K562 (cell line): Measurements from ENCODE around the gene SLC24A3. TPM values are rescaled to one million over a fixed set of nuclear protein-coding genes. Genes with fewer than 3 reads are reported as not detected.

Experiments
- ATAC-seq: fragments of 200-7000 bp; cut with Tn5 transposase; 3 replicates; pipeline ENCODE4 v1.9.1; 2020; ENCODE audit warnings: moderate library complexity
- BruUV-seq: library from RNA; stranded (reverse); fragments of 400-500 nt; replicated peaks from 2 replicates; lab custom pipeline; 2021; lab: Mats Ljungman, UMichigan
- CTCF ChIA-PET: fragments of 300-600 bp; formaldehyde crosslinking; extraction: SDS; loops from one replicate; lab custom pipeline; 2021; ENCODE audit warnings: low intra/inter-chr PET ratio; lab: Yijun Ruan, JAX
- POLR2A ChIA-PET: fragments of 300-600, 350-650 bp; sonication (Branson Sonifier 250); formaldehyde crosslinking; extraction: SDS; loops from one replicate; lab custom pipeline; 2021; ENCODE audit warnings: antibody characterized with exemption, inconsistent platforms; lab: Yijun Ruan, JAX
- DNase-seq, 4 experiments: peaks; one replicate each; pipeline versions ENCODE4 v3.0.0 to v3.0.0-alpha.2; 2011 to 2018; ENCODE audit warnings: low spot score in 3 of 4, mixed read lengths in 3 of 4; ENCODE audit errors: extremely low read depth in 1 of 4
- FAIRE-seq: peaks from 2 replicates; lab custom pipeline; 2011; peaks lifted over from hg19 to GRCh38; lab: Jason Lieb, UNC
- H2AFZ ChIP-seq: 2 replicates; pipeline ENCODE4 v1.6.0; 2011; ENCODE audit warnings: low read depth, low read length, control low read depth, inconsistent platforms
- H3K27ac ChIP-seq: fragments of 200-600 bp; 3 replicates; pipeline ENCODE4 v1.8.0; 2011; ENCODE audit warnings: low read depth, mild to moderate bottlenecking, control low read depth, inconsistent platforms, low read length, moderate library complexity, mixed read lengths; ENCODE audit errors: extremely low read depth
- H3K27me3 ChIP-seq, 2 experiments: fragments of 300-600 bp in 1 of 2; 2 replicates in 1 of 2; 3 replicates in 1 of 2; pipeline versions ENCODE4 v1.6.0 to v1.8.0; 2011; ENCODE audit warnings: inconsistent platforms in 2 of 2, low read length in 2 of 2, mild to moderate bottlenecking in 1 of 2, mixed read lengths in 1 of 2, moderate library complexity in 1 of 2; ENCODE audit not compliant: control insufficient read depth in 2 of 2, insufficient read depth in 2 of 2
- H3K36me3 ChIP-seq: fragments of 300-600 bp; 3 replicates; pipeline ENCODE4 v1.8.0; 2011; ENCODE audit warnings: mild to moderate bottlenecking, low read length, inconsistent platforms; ENCODE audit not compliant: control insufficient read depth, insufficient read depth
- H3K4me1 ChIP-seq, 2 experiments: fragments of 200-600 bp in 1 of 2; replicated peaks in 1 of 2; 2 replicates in 1 of 2; 3 replicates in 1 of 2; pipeline versions ENCODE4 v1.5.1 to v1.8.0; 2011; ENCODE audit warnings: inconsistent platforms in 2 of 2, low read length in 2 of 2, mild to moderate bottlenecking in 1 of 2, mixed read lengths in 1 of 2, moderate library complexity in 1 of 2; ENCODE audit not compliant: control insufficient read depth in 2 of 2, insufficient read depth in 2 of 2
- H3K4me2 ChIP-seq: 2 replicates; pipeline ENCODE4 v1.6.1; 2011; ENCODE audit warnings: low read length, control low read depth, inconsistent platforms, mixed read lengths; ENCODE audit not compliant: insufficient read depth
- H3K4me3 ChIP-seq: fragments of 200-600 bp; sonication (generic), shearing (Covaris generic); 2 replicates; pipeline ENCODE4 v1.5.1; 2016; ENCODE audit warnings: control low read depth, inconsistent platforms
- H3K79me2 ChIP-seq: fragments of 200-600 bp; 3 replicates; pipeline ENCODE4 v1.8.0; 2011; ENCODE audit warnings: low read length, inconsistent platforms; ENCODE audit not compliant: control insufficient read depth, insufficient read depth
- H3K9ac ChIP-seq, 2 experiments: 2 replicates each; pipeline versions ENCODE4 v1.6.0 to v1.6.1; 2011; ENCODE audit warnings: low read depth in 2 of 2, low read length in 2 of 2, control low read depth in 1 of 2, inconsistent platforms in 1 of 2, mild to moderate bottlenecking in 1 of 2, mixed read lengths in 1 of 2; ENCODE audit not compliant: insufficient read depth in 1 of 2
- H3K9me1 ChIP-seq: one replicate; pipeline ENCODE4 v1.6.0; 2011; ENCODE audit warnings: inconsistent platforms, mild to moderate bottlenecking, low read length, moderate library complexity; ENCODE audit not compliant: control insufficient read depth, insufficient read depth
- H3K9me3 ChIP-seq: replicated peaks from 2 replicates; pipeline ENCODE4 v1.5.1; 2011; ENCODE audit warnings: low read depth, low read length, inconsistent platforms; ENCODE audit not compliant: control insufficient read depth, insufficient read depth
- H4K20me1 ChIP-seq: replicated peaks from 2 replicates; pipeline ENCODE4 v1.6.1; 2011; ENCODE audit warnings: low read length, inconsistent platforms, mixed read lengths; ENCODE audit not compliant: control insufficient read depth, insufficient read depth
- CCNT2 ChIP-seq: IDR thresholded peaks from 2 replicates; pipeline ENCODE4 v1.6.1; 2011; ENCODE audit warnings: borderline replicate concordance, low read depth, mild to moderate bottlenecking, moderate library complexity, mixed read lengths, low read length; ENCODE audit not compliant: insufficient read length; ENCODE audit errors: extremely low read depth
- CHD2 ChIP-seq: IDR thresholded peaks from 2 replicates; pipeline ENCODE4 v1.6.1; 2011; ENCODE audit warnings: low read depth, low read length
- CREB5 ChIP-seq: fragments of 250-450 bp; sonication (Bioruptor Pico); IDR thresholded peaks from 2 replicates; pipeline ENCODE4 v1.5.0; 2020; ENCODE audit warnings: mild to moderate bottlenecking
- IRF2 ChIP-seq: sonication (generic); formaldehyde crosslinking; IDR thresholded peaks from 2 replicates; pipeline ENCODE4 v1.8.1; 2022; ENCODE audit warnings: mild to moderate bottlenecking, missing genetic modification reagents
- MXD1 ChIP-seq: fragments of 250-450 bp; sonication (Bioruptor Pico); IDR thresholded peaks from 2 replicates; pipeline ENCODE4 v1.8.0; 2021; ENCODE audit warnings: borderline replicate concordance, mild to moderate bottlenecking, moderate library complexity; ENCODE audit not compliant: poor library complexity, severe bottlenecking
- NELFE ChIP-seq: IDR thresholded peaks from 2 replicates; pipeline ENCODE4 v1.6.1; 2011; ENCODE audit warnings: mild to moderate bottlenecking; ENCODE audit not compliant: insufficient read depth, insufficient read length
- NR3C1 ChIP-seq: sonication (generic); formaldehyde crosslinking; IDR thresholded peaks from 2 replicates; pipeline ENCODE4 v1.8.1; 2022; ENCODE audit warnings: missing genetic modification reagents
- PHTF2 ChIP-seq: fragments of 250-450 bp; sonication (Bioruptor Pico); IDR thresholded peaks from 2 replicates; pipeline ENCODE4 v1.5.0; 2021; ENCODE audit warnings: mild to moderate bottlenecking
- PRMT5 ChIP-seq: sonication (generic); formaldehyde crosslinking; IDR thresholded peaks from 2 replicates; pipeline ENCODE4 v1.5.0; 2020; ENCODE audit warnings: missing genetic modification reagents
- SETDB1 ChIP-seq: IDR thresholded peaks from one replicate; pipeline ENCODE4 v1.6.1; 2012; ENCODE audit warnings: low read length, control low read depth, inconsistent platforms
- TAF7 ChIP-seq: fragments of 450-650 bp; IDR thresholded peaks from 2 replicates; pipeline ENCODE4 v1.6.1; 2016; ENCODE audit warnings: missing genetic modification characterization, missing compliant biosample characterization
- TAL1 ChIP-seq: fragments of 450-650 bp; IDR thresholded peaks from 2 replicates; pipeline ENCODE4 v1.6.1; 2016; ENCODE audit warnings: mild to moderate bottlenecking
- ZBTB1 ChIP-seq: sonication (generic); formaldehyde crosslinking; IDR thresholded peaks from 2 replicates; pipeline ENCODE4 v1.8.1; 2023; ENCODE audit warnings: missing genetic modification reagents, low read depth, mild to moderate bottlenecking, borderline replicate concordance
- ZKSCAN8 ChIP-seq: fragments of 200-800 bp; sonication (Bioruptor generic); IDR thresholded peaks from 2 replicates; pipeline ENCODE4 v1.6.1; 2016; ENCODE audit warnings: missing genetic modification characterization, missing compliant biosample characterization
- ZNF239 ChIP-seq: fragments of 250-450 bp; sonication (Bioruptor Pico); IDR thresholded peaks from 2 replicates; pipeline ENCODE4 v1.4.0; 2020; ENCODE audit warnings: mild to moderate bottlenecking
- ZNF24 ChIP-seq: fragments of 450-650 bp; IDR thresholded peaks from 2 replicates; pipeline ENCODE4 v1.6.1; 2016
- ZNF408 ChIP-seq: fragments of 250-450 bp; sonication (Bioruptor Pico); IDR thresholded peaks from 2 replicates; pipeline ENCODE4 v1.4.0; 2020; ENCODE audit warnings: low read depth, mild to moderate bottlenecking, moderate library complexity
- WGBS: fragments of 100-300 bp; shearing (Covaris generic); methylation state at CpG from one replicate; pipeline ENCODE4 v1.1.6; 2016; ENCODE audit warnings: low coverage, mixed read lengths; ENCODE audit not compliant: insufficient coverage; ENCODE audit errors: missing lambda C conversion rate; 5-methylcytosine and 5-hydroxymethylcytosine counted together
- in situ Hi-C: fragments of 300-500 bp; cut with MboI; formaldehyde crosslinking; loops from 4 replicates; pipeline ENCODE4 v1.15.0; 2018; ENCODE audit warnings: inconsistent platforms, mixed read lengths
- intact Hi-C: fragments of 100-400 bp; cut with micrococcal nuclease; formaldehyde crosslinking; loops from 2 replicates; pipeline ENCODE4 v1.14.2; 2022
- polyA plus RNA-seq, 8 experiments: library from polyadenylated mRNA; depleted of rRNA in 4 of 8; stranded (reverse) in 5 of 8; unstranded in 3 of 8; fragments of >200 nt; fragmentation: Nextera tagmentation in 2 of 8; fragmentation: Illumina TruSeq in 1 of 8; extraction: Ambion mirVana in 2 of 8; extraction: Trizol in 1 of 8; gene quantifications; 2 replicates each; pipeline versions ENCODE4 v1.2.1 to v1.2.3, GENCODE V29; 2011 to 2014; ENCODE audit warnings: inconsistent platforms in 1 of 8, missing spikeins in 1 of 8
- total RNA-seq, 7 experiments: library from RNA; depleted of rRNA in 6 of 7; stranded (reverse); fragments of >200 nt in 6 of 7; fragmentation: Illumina TruSeq in 2 of 7; extraction: Trizol in 2 of 7; gene quantifications; 2 replicates each; pipeline versions ENCODE4 v1.2.1 to v1.2.3, GENCODE V29; 2011 to 2021; ENCODE audit warnings: low replicate concordance in 1 of 7

The SLC24A3 gene
- total and polyA plus RNA-seq, 9 of the 15 experiments (the other 6 are each of a cell fraction or from before 2014, with no cell fraction given): not detected

GRCh38 chr20:19466206-19466928, 253.9 kb downstream of the SLC24A3 start:
- Histone ChIP-seq H3K9me1 (no peaks in the 10 kb centered on the region), H3K36me3 (no peaks in the 10 kb centered on the region), H3K4me3 (no peak overlapping the region), H3K4me2 (no peak overlapping the region), H3K9me3 (no peaks in the 10 kb centered on the region), H3K9ac (no peak overlapping the region), H4K20me1 (no peaks in the 10 kb centered on the region), H3K79me2 (no peaks in the 10 kb centered on the region), H3K4me1 (no peaks in the 10 kb centered on the region), H2AFZ (no peak overlapping the region), H3K27ac (no peak overlapping the region), H3K27me3 (no peaks in the 10 kb centered on the region)
- TF ChIP-seq ZKSCAN8 (CRISPR knock-in tag) (no peak), IRF2 (CRISPR knock-in tag) (no peak), ZNF239 (CRISPR knock-in tag) (no peak), CCNT2 (no peak), CHD2 (no peak), MXD1 (CRISPR knock-in tag) (no peak), CREB5 (CRISPR knock-in tag) (no peak), PHTF2 (no peak), NELFE (no peak), PRMT5 (CRISPR knock-in tag) (no peak), TAL1 (no peak), ZNF408 (CRISPR knock-in tag) (no peak), SETDB1 (no peak), ZNF24 (no peak), TAF7 (tag) (no peak), NR3C1 (CRISPR knock-in tag) (no peak), ZBTB1 (CRISPR knock-in tag) (no peak)
- no peak for FAIRE-seq
- DNase-seq: no peak
- intact Hi-C loops: no loop called here
- no TSS peak for BruUV-seq
- no peak for ATAC-seq
- POLR2A ChIA-PET: no interaction called here
- CTCF ChIA-PET: no interaction called here
- 0% methylated on average over 10 of the region's 10 CpGs for WGBS
- in situ Hi-C loops: no loop called here
